HepG2 (cell line): ENCODE results near the gene ZNRF3. TPM values are rescaled to one million over a fixed set of nuclear protein-coding genes. Genes with fewer than 3 reads are reported as not detected.
A peak's percentile ranks its signal among the peaks of the same experiment; 100 is the strongest.

Experiments used
- CCAR2 ChIP-seq: fragments of 200-400 bp; formaldehyde crosslinking; optimal IDR thresholded peaks from 2 replicates; pipeline ENCODE3; 2018; ENCODE audit warnings: low read depth, mild to moderate bottlenecking, low read length, moderate library complexity
- EED ChIP-seq: sonication (generic); formaldehyde crosslinking; IDR thresholded peaks from 2 replicates; pipeline ENCODE4 v1.5.0; 2020; ENCODE audit warnings: mild to moderate bottlenecking, missing genetic modification reagents
- FLYWCH1 ChIP-seq: sonication (generic); formaldehyde crosslinking; IDR thresholded peaks from 2 replicates; pipeline ENCODE4 v1.8.1; 2023; ENCODE audit warnings: mild to moderate bottlenecking, missing genetic modification reagents
- HMG20B ChIP-seq: conservative IDR thresholded peaks from 2 replicates; pipeline ENCODE4 v1.6.1; 2016; ENCODE audit warnings: missing genetic modification reagents, missing compliant biosample characterization
- ISX ChIP-seq: sonication (generic); formaldehyde crosslinking; conservative IDR thresholded peaks from 2 replicates; pipeline ENCODE4 v1.5.0; 2020; ENCODE audit warnings: missing genetic modification reagents
- KMT2B ChIP-seq: IDR thresholded peaks from 2 replicates; pipeline ENCODE4 v1.6.1; 2016; ENCODE audit warnings: missing genetic modification reagents, missing compliant biosample characterization
- MAFF ChIP-seq: IDR thresholded peaks from 2 replicates; pipeline ENCODE4 v1.6.1; 2011; ENCODE audit warnings: low read depth, low read length, improper control_type of control experiment
- MED1 ChIP-seq: sonication (generic); formaldehyde crosslinking; IDR thresholded peaks from 2 replicates; pipeline ENCODE4 v1.4.0; 2020; ENCODE audit warnings: missing genetic modification reagents
- MLLT10 ChIP-seq: sonication (generic); formaldehyde crosslinking; IDR thresholded peaks from 2 replicates; pipeline ENCODE4 v1.4.0; 2020; ENCODE audit warnings: missing genetic modification reagents
- RBM39 ChIP-seq: fragments of 200-400 bp; formaldehyde crosslinking; IDR thresholded peaks from one replicate; pipeline ENCODE4 v1.6.1; 2018; ENCODE audit warnings: antibody characterized with exemption, mild to moderate bottlenecking, low read depth, low read length; ENCODE audit not compliant: poor library complexity, severe bottlenecking
- SOX5 ChIP-seq: IDR thresholded peaks from 2 replicates; pipeline ENCODE4 v1.6.1; 2016; ENCODE audit warnings: borderline replicate concordance
- STAG1 ChIP-seq: sonication (generic); formaldehyde crosslinking; IDR thresholded peaks from 2 replicates; pipeline ENCODE4 v1.4.0; 2020; ENCODE audit warnings: missing genetic modification reagents
- TEAD3 ChIP-seq: optimal IDR thresholded peaks from 2 replicates; pipeline ENCODE3; 2016; ENCODE audit warnings: borderline replicate concordance
- TP53 ChIP-seq: sonication (generic); formaldehyde crosslinking; conservative IDR thresholded peaks from 2 replicates; pipeline ENCODE4 v1.4.0; 2020; ENCODE audit warnings: missing genetic modification reagents
- ZBTB1 ChIP-seq: sonication (generic); formaldehyde crosslinking; IDR thresholded peaks from 2 replicates; pipeline ENCODE4 v1.4.0; 2020; ENCODE audit warnings: missing genetic modification reagents, borderline replicate concordance
- ZBTB21 ChIP-seq: sonication (generic); formaldehyde crosslinking; IDR thresholded peaks from 2 replicates; pipeline ENCODE4 v1.4.0; 2020; ENCODE audit warnings: missing genetic modification reagents
- ZBTB7B ChIP-seq: sonication (generic); formaldehyde crosslinking; IDR thresholded peaks from 2 replicates; pipeline ENCODE4 v1.4.0; 2020; ENCODE audit warnings: missing genetic modification reagents
- ZNF274 ChIP-seq: sonication (generic); formaldehyde crosslinking; IDR thresholded peaks from 2 replicates; pipeline ENCODE4 v1.5.1; 2020; ENCODE audit warnings: mild to moderate bottlenecking, missing genetic modification reagents
- ZNF564 ChIP-seq: sonication (generic); formaldehyde crosslinking; IDR thresholded peaks from 2 replicates; pipeline ENCODE4 v1.8.1; 2023; ENCODE audit warnings: mild to moderate bottlenecking, missing genetic modification reagents
- ZNF660 ChIP-seq: sonication (generic); formaldehyde crosslinking; IDR thresholded peaks from 2 replicates; pipeline ENCODE4 v1.5.1; 2020; ENCODE audit warnings: mild to moderate bottlenecking, low read depth, missing genetic modification reagents, borderline replicate concordance
- ZSCAN20 ChIP-seq: sonication (generic); formaldehyde crosslinking; IDR thresholded peaks from 2 replicates; pipeline ENCODE4 v1.4.0; 2020; ENCODE audit warnings: missing genetic modification reagents, mild to moderate bottlenecking, borderline replicate concordance
- polyA plus RNA-seq, 8 experiments: library from polyadenylated mRNA; depleted of rRNA in 3 of 8; stranded (reverse) in 7 of 8; unstranded in 1 of 8; fragments of >200 nt; fragmentation: Illumina TruSeq in 4 of 8; extraction: Trizol in 4 of 8; gene quantifications; 2 replicates each; pipeline versions ENCODE4 v1.2.1 to v1.2.3, GENCODE V29; 2011 to 2016; ENCODE audit warnings: low read depth in 4 of 8, missing spikeins in 1 of 8, mixed read lengths in 1 of 8; ENCODE audit not compliant: insufficient read depth in 1 of 8
- total RNA-seq, 5 experiments: library from RNA; depleted of rRNA; stranded (reverse); fragments of >200 nt; fragmentation: Illumina TruSeq; extraction: Trizol; gene quantifications; 2 replicates each; pipeline ENCODE4 v1.2.3, GENCODE V29; 2016; ENCODE audit warnings: low read depth in 1 of 5
- TF ChIP-seq, protein P1 (sequence below): sonication (generic); formaldehyde crosslinking; IDR thresholded peaks from 2 replicates; pipeline ENCODE4 v1.4.0; 2020; ENCODE audit warnings: missing genetic modification reagents, borderline replicate concordance
- TF ChIP-seq, protein P2 (sequence below): sonication (generic); formaldehyde crosslinking; IDR thresholded peaks from 2 replicates; pipeline ENCODE4 v1.4.0; 2020; ENCODE audit warnings: missing genetic modification reagents
- TF ChIP-seq, protein P3 (sequence below): sonication (generic); formaldehyde crosslinking; IDR thresholded peaks from 2 replicates; pipeline ENCODE4 v1.5.0; 2020; ENCODE audit warnings: mild to moderate bottlenecking, low read depth, missing genetic modification reagents, borderline replicate concordance
- TF ChIP-seq, protein P4 (sequence below): sonication (generic); formaldehyde crosslinking; IDR thresholded peaks from 2 replicates; pipeline ENCODE4 v1.4.0; 2020; ENCODE audit warnings: missing genetic modification reagents

Gene ZNRF3
- total and polyA plus RNA-seq, 2 of the 13 experiments (the other 11 are each of a cell fraction or from before 2014, with no cell fraction given) = 20.3 to 36.7 TPM

DNA sequence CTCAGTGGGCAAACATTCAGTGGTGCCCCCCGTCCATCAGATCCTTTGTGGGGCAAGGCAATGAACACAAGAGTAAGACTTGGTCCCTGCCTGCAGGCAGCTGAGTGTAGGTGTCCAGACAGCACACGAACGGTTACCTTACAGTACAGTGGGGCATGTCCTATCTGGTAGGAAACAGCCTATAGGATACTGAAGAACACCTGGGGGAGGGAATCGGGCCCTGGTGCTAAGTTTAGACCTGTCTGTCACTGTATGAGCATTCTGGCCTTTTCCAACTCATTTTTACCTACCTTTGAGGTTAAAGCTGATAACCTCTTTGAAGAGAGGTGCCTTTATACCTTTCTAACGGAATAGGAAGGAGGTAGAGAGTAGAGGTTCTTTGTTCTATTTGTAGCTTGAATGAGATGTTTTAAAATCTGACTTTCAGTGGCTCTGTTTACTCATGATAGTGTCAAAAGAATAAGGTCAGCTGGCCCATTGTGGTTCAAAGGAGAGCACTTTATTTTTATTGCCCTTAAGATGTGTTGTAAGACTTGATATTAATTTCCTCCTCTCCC is 8.9 kb downstream of the ZNRF3 start (continued):
- TF ChIP-seq, protein P1, sequence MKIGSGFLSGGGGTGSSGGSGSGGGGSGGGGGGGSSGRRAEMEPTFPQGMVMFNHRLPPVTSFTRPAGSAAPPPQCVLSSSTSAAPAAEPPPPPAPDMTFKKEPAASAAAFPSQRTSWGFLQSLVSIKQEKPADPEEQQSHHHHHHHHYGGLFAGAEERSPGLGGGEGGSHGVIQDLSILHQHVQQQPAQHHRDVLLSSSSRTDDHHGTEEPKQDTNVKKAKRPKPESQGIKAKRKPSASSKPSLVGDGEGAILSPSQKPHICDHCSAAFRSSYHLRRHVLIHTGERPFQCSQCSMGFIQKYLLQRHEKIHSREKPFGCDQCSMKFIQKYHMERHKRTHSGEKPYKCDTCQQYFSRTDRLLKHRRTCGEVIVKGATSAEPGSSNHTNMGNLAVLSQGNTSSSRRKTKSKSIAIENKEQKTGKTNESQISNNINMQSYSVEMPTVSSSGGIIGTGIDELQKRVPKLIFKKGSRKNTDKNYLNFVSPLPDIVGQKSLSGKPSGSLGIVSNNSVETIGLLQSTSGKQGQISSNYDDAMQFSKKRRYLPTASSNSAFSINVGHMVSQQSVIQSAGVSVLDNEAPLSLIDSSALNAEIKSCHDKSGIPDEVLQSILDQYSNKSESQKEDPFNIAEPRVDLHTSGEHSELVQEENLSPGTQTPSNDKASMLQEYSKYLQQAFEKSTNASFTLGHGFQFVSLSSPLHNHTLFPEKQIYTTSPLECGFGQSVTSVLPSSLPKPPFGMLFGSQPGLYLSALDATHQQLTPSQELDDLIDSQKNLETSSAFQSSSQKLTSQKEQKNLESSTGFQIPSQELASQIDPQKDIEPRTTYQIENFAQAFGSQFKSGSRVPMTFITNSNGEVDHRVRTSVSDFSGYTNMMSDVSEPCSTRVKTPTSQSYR (CRISPR knock-in tag) = no peak; the same call in 1 of the 2 replicates
- no peak for TF ChIP-seq ZSCAN20 (CRISPR knock-in tag)
- TF ChIP-seq ISX = no peak
- no peak; the same call in 1 of the 2 replicates for TF ChIP-seq STAG1 (CRISPR knock-in tag)
- TF ChIP-seq, protein P2, sequence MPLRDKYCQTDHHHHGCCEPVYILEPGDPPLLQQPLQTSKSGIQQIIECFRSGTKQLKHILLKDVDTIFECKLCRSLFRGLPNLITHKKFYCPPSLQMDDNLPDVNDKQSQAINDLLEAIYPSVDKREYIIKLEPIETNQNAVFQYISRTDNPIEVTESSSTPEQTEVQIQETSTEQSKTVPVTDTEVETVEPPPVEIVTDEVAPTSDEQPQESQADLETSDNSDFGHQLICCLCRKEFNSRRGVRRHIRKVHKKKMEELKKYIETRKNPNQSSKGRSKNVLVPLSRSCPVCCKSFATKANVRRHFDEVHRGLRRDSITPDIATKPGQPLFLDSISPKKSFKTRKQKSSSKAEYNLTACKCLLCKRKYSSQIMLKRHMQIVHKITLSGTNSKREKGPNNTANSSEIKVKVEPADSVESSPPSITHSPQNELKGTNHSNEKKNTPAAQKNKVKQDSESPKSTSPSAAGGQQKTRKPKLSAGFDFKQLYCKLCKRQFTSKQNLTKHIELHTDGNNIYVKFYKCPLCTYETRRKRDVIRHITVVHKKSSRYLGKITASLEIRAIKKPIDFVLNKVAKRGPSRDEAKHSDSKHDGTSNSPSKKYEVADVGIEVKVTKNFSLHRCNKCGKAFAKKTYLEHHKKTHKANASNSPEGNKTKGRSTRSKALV = no peak
- TF ChIP-seq, protein P3, sequence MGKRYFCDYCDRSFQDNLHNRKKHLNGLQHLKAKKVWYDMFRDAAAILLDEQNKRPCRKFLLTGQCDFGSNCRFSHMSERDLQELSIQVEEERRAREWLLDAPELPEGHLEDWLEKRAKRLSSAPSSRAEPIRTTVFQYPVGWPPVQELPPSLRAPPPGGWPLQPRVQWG (CRISPR knock-in tag) = no peak
- no peak for TF ChIP-seq ZBTB21 (CRISPR knock-in tag)
- TF ChIP-seq SOX5 = peak; percentile 72; the same call in 1 of the 2 replicates
- no peak for TF ChIP-seq ZBTB7B (CRISPR knock-in tag)
- TF ChIP-seq KMT2B (CRISPR knock-in tag) = no peak
- no peak for TF ChIP-seq FLYWCH1 (CRISPR knock-in tag)
- TF ChIP-seq ZNF274 (CRISPR knock-in tag) = no peak
- no peak for TF ChIP-seq ZBTB1 (CRISPR knock-in tag)
- no peak for TF ChIP-seq ZNF564 (CRISPR knock-in tag)
- peak; percentile 35; the same call in 1 of the 2 replicates for TF ChIP-seq MED1 (CRISPR knock-in tag)
- no peak for TF ChIP-seq RBM39
- TF ChIP-seq MLLT10 (CRISPR knock-in tag) = no peak
- TF ChIP-seq CCAR2 = no peak
- TF ChIP-seq HMG20B (CRISPR knock-in tag) = 0 out of 2 replicates have a peak, but pooled peaks have one; percentile 22
- TF ChIP-seq EED (CRISPR knock-in tag) = no peak
- no peak for TF ChIP-seq ZNF660 (CRISPR knock-in tag)
- TF ChIP-seq MAFF = no peak
- TF ChIP-seq TP53 (CRISPR knock-in tag) = no peak
- TF ChIP-seq, protein P4, sequence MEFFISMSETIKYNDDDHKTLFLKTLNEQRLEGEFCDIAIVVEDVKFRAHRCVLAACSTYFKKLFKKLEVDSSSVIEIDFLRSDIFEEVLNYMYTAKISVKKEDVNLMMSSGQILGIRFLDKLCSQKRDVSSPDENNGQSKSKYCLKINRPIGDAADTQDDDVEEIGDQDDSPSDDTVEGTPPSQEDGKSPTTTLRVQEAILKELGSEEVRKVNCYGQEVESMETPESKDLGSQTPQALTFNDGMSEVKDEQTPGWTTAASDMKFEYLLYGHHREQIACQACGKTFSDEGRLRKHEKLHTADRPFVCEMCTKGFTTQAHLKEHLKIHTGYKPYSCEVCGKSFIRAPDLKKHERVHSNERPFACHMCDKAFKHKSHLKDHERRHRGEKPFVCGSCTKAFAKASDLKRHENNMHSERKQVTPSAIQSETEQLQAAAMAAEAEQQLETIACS (CRISPR knock-in tag) = no peak
- peak; percentile 32 for TF ChIP-seq TEAD3
